Neuronal stem cell (in vitro differentiated cells): Measurements from ENCODE around the gene KRTAP5-2.

Experiments used
- DNase-seq: peaks from one replicate; pipeline ENCODE4 v3.0.0-alpha.2; 2013; ENCODE audit warnings: low spot score
- H2AFZ ChIP-seq: one replicate; pipeline ENCODE4 v1.6.1; 2013; ENCODE audit warnings: mild to moderate bottlenecking, low read length, inconsistent platforms
- H2AK5ac ChIP-seq: 2 replicates; pipeline ENCODE4 v1.6.1; 2013; ENCODE audit warnings: low read depth, mild to moderate bottlenecking, inconsistent platforms, low read length, moderate library complexity, mixed read lengths
- H2BK120ac ChIP-seq: 2 replicates; pipeline ENCODE4 v1.6.1; 2013; ENCODE audit warnings: low read depth, mild to moderate bottlenecking, inconsistent platforms, low read length, moderate library complexity, mixed read lengths
- H2BK12ac ChIP-seq: one replicate; pipeline ENCODE4 v1.6.1; 2013; ENCODE audit warnings: low read length, inconsistent platforms
- H2BK15ac ChIP-seq: 2 replicates; pipeline ENCODE4 v1.6.1; 2013; ENCODE audit warnings: mild to moderate bottlenecking, low read length, inconsistent platforms, mixed read lengths
- H2BK5ac ChIP-seq: one replicate; pipeline ENCODE4 v1.6.1; 2013; ENCODE audit warnings: inconsistent platforms, mild to moderate bottlenecking, low read length, moderate library complexity
- H3K14ac ChIP-seq: one replicate; pipeline ENCODE4 v1.6.1; 2013; ENCODE audit warnings: low read length, inconsistent platforms
- H3K18ac ChIP-seq: 2 replicates; pipeline ENCODE4 v1.6.1; 2013; ENCODE audit warnings: low read length, inconsistent platforms
- H3K23ac ChIP-seq: 2 replicates; pipeline ENCODE4 v1.6.1; 2013; ENCODE audit warnings: low read depth, mild to moderate bottlenecking, mixed read lengths, low read length, inconsistent platforms; ENCODE audit not compliant: poor library complexity
- H3K27ac ChIP-seq: replicated peaks from 3 replicates; pipeline ENCODE4 v1.5.1; 2013; ENCODE audit warnings: low read length, inconsistent platforms
- H3K27me3 ChIP-seq, 3 experiments: 2 replicates each; pipeline ENCODE4 v1.6.1; 2013; ENCODE audit warnings: low read length in 3 of 3, mild to moderate bottlenecking in 2 of 3, inconsistent platforms in 1 of 3, low read depth in 1 of 3, mixed read lengths in 1 of 3, moderate library complexity in 1 of 3; ENCODE audit not compliant: control insufficient read depth in 3 of 3, insufficient read depth in 3 of 3
- H3K36me3 ChIP-seq, 2 donors: replicated peaks in 1 of 2; 2 replicates each; pipeline ENCODE4 v1.6.1; 2013; ENCODE audit warnings: low read length in 2 of 2; ENCODE audit not compliant: control insufficient read depth in 2 of 2, insufficient read depth in 2 of 2
- H3K4ac ChIP-seq: 2 replicates; pipeline ENCODE4 v1.6.1; 2013; ENCODE audit warnings: inconsistent platforms, mild to moderate bottlenecking, low read length, moderate library complexity
- H3K4me1 ChIP-seq, 2 donors: 1 replicate in 1 of 2; 2 replicates in 1 of 2; pipeline ENCODE4 v1.6.1; 2013; ENCODE audit warnings: low read length in 2 of 2, low read depth in 1 of 2; ENCODE audit not compliant: control insufficient read depth in 2 of 2, insufficient read depth in 1 of 2
- H3K4me2 ChIP-seq: one replicate; pipeline ENCODE4 v1.6.1; 2013; ENCODE audit warnings: mild to moderate bottlenecking, low read length, inconsistent platforms; ENCODE audit not compliant: insufficient read depth, poor library complexity, severe bottlenecking
- H3K4me3 ChIP-seq, 2 donors: 2 replicates each; pipeline ENCODE4 v1.5.1; 2013; ENCODE audit warnings: low read length in 2 of 2, mild to moderate bottlenecking in 2 of 2, inconsistent platforms in 1 of 2, moderate library complexity in 1 of 2
- H3K79me1 ChIP-seq: one replicate; pipeline ENCODE4 v1.6.1; 2013; ENCODE audit warnings: low read depth, mild to moderate bottlenecking, inconsistent platforms, low read length, moderate library complexity
- H3K9ac ChIP-seq: one replicate; pipeline ENCODE4 v1.6.1; 2013; ENCODE audit warnings: mild to moderate bottlenecking, low read depth, low read length, inconsistent platforms; ENCODE audit not compliant: poor library complexity
- H3K9me3 ChIP-seq, 2 donors: replicated peaks in 1 of 2; 2 replicates each; pipeline versions ENCODE3 to v1.6.1; 2013; ENCODE audit warnings: low read length in 2 of 2, mild to moderate bottlenecking in 2 of 2, inconsistent platforms in 1 of 2, low read depth in 1 of 2, mixed read lengths in 1 of 2, moderate library complexity in 1 of 2; ENCODE audit not compliant: control insufficient read depth in 2 of 2, insufficient read depth in 1 of 2
- H4K8ac ChIP-seq: one replicate; pipeline ENCODE4 v1.6.1; 2013; ENCODE audit warnings: low read depth, mild to moderate bottlenecking, inconsistent platforms, low read length, moderate library complexity
- H4K91ac ChIP-seq: one replicate; pipeline ENCODE4 v1.6.1; 2013; ENCODE audit warnings: low read length, low read depth, mild to moderate bottlenecking, inconsistent platforms; ENCODE audit not compliant: poor library complexity
- whole genome bisulfite sequencing, 2 donors: extraction: QIAGEN DNeasy Blood & Tissue Kit; methylation state at CpG; one replicate each; pipeline ENCODE4 v1.1.7; 2013; ENCODE audit warnings: missing lambda C conversion rate in 2 of 2, mixed read lengths in 1 of 2; ENCODE audit not compliant: insufficient read length in 2 of 2, insufficient replicate concordance in 1 of 2; ENCODE audit errors: extremely low coverage in 2 of 2; 5-methylcytosine and 5-hydroxymethylcytosine counted together

The KRTAP5-2 gene

GRCh38 chr11:1559111-1559951 lies 38.8 kb downstream of the KRTAP5-2 start:
- Histone ChIP-seq H2BK15ac (no peak overlapping the region), H3K36me3 (peaks cover 0 to 8% of the 10 kb centered on the region in 2 donors), H4K8ac (no peak overlapping the region), H4K91ac (no peak overlapping the region), H3K27ac (no peak overlapping the region), H3K4me3 (no peak overlapping the region), H2BK120ac (no peak overlapping the region), H3K79me1 (peaks cover 3% of the 10 kb centered on the region), H3K4me1 (peaks cover 2 to 16% of the 10 kb centered on the region in 2 donors), H3K4me2 (no peak overlapping the region), H3K18ac (peak overlapping the region; percentile 71), H2BK5ac (peak overlapping the region; percentile 42), H2AK5ac (peak overlapping the region; percentile 84), H3K27me3 (peaks cover 2 to 39% (median 33%) of the 10 kb centered on the region in 3 experiments), H2BK12ac (peak overlapping the region; percentile 31), H3K9ac (peak overlapping the region; percentile 1), H3K9me3 (peaks cover 0 to 3% of the 10 kb centered on the region in 2 donors), H3K4ac (peak overlapping the region; percentile 53), H3K23ac (peak overlapping the region; percentile 3), H2AFZ (no peak overlapping the region), H3K14ac (peak overlapping the region; percentile 94)
- WGBS, 2 donors = no CpG with 5 or more reads among the region's 29 CpGs
- no peak for DNase-seq

DNA sequence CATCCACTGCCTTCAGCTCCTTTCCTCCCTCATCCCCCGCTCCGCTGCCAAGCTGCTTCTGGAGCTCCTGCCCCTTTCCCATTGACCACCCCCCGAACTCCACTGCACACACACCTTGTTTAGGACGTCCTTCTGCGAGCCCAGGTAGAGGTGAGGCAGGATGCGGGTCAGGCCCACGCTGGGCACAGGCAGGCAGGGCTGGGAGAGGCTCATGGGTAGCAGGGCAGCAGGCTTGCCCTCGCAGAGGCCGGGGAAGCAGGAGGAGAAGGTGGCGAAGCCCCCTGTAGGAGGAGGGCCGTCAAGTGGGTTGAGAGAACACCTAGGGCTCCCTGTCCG lies 39.4 kb downstream of the KRTAP5-2 start:
- Histone ChIP-seq H4K8ac (no peak overlapping the region), H2BK120ac (no peak overlapping the region), H2BK12ac (peak overlapping the region; percentile 31), H2AFZ (no peak overlapping the region), H3K4me3 (peak overlapping the region in 1 of 2 donors; percentile 42), H3K4me1 (peaks cover 0 to 10% of the 10 kb centered on the region in 2 donors), H3K4ac (no peak overlapping the region), H3K14ac (peak overlapping the region; percentile 94), H2BK5ac (no peak overlapping the region), H3K36me3 (peaks cover 0 to 8% of the 10 kb centered on the region in 2 donors), H3K4me2 (no peak overlapping the region), H4K91ac (no peak overlapping the region), H2AK5ac (peak overlapping the region; percentile 84), H3K23ac (peak overlapping the region; percentile 34), H3K27ac (no peak overlapping the region), H3K18ac (peak overlapping the region; percentile 44), H3K9me3 (no peaks in the 10 kb centered on the region), H2BK15ac (no peak overlapping the region), H3K27me3 (peaks cover 2 to 44% (median 37%) of the 10 kb centered on the region in 3 experiments), H3K79me1 (peaks cover under 1% of the 10 kb centered on the region), H3K9ac (no peak overlapping the region)
- no peak for DNase-seq
- no CpG with 5 or more reads among the region's 12 CpGs for WGBS, 2 donors

DNA sequence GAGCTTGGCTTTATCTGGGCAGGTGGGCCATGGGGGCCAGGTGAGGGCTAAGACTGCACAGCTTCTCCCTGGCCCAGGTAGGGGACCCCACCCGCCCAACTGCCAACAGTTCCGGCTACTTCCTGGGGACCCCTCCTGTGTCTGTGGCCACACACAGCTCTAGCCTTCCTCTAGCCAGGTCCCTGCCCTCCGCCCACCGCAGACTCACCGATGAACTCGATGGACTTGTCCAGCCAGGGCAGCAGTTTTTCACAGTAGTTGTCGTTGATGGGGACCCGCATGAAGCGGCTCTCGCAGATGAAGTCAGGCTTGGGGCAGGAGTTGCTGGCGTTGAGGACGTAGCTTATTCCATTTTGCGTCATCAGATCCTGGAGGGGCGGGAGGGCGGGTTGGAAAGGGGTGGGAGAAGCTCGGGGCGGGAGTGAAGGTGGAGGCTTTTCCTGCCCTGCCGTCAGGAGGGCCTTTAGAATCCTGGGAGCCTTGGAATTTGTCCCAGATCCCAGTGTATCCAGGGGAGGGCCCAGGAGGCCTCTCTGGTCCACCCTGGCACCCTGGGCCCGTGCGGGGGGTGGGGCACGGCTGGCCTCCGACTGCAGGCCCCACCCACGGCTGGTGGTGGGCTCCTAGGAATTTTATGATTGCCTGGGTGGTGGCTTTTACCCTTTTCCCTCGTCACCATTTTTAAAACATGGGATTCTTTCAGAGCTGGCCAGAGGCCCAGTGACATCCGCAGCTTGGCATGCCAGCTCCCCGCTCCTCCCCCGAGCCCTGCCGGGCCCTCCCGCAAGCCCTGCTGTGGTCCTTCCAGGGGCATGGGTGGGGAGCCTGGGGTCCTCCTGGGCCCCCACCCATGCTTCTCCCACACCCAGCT lies 40.0 kb downstream of the KRTAP5-2 start:
- peaks cover 2 to 47% (median 41%) of the 10 kb centered on the region in 3 experiments for H3K27me3 ChIP-seq
- H2BK12ac ChIP-seq = peak overlapping the region; percentile 41
- no CpG with 5 or more reads among the region's 29 CpGs for WGBS, 2 donors

More for the DNA sequence above, 40.0 kb downstream of the KRTAP5-2 start:
- Histone ChIP-seq H2BK15ac (peak overlapping the region; percentile 78), H3K79me1 (no peaks in the 10 kb centered on the region), H2AFZ (no peak overlapping the region), H3K4me2 (no peak overlapping the region), H4K91ac (no peak overlapping the region), H3K23ac (peak overlapping the region; percentile 34), H3K36me3 (peaks cover 0 to 8% of the 10 kb centered on the region in 2 donors), H3K27ac (no peak overlapping the region), H3K9ac (no peak overlapping the region), H4K8ac (no peak overlapping the region), H3K18ac (peak overlapping the region; percentile 44), H3K9me3 (no peaks in the 10 kb centered on the region), H2AK5ac (peak overlapping the region; percentile 84), H3K4ac (no peak overlapping the region), H2BK120ac (no peak overlapping the region), H3K14ac (peak overlapping the region; percentile 94), H3K4me3 (no peak overlapping the region), H2BK5ac (no peak overlapping the region), H3K4me1 (peaks cover 0 to 10% of the 10 kb centered on the region in 2 donors)
- no peak for DNase-seq
